HG03460 (cell line): ENCODE measurements around the gene C8A.

Source experiments
- ATAC-seq: cut with Tn5 transposase; IDR thresholded peaks from one replicate; pipeline ENCODE4 v1.9.1; 2021; ENCODE audit not compliant: unreplicated experiment

The C8A gene

DNA sequence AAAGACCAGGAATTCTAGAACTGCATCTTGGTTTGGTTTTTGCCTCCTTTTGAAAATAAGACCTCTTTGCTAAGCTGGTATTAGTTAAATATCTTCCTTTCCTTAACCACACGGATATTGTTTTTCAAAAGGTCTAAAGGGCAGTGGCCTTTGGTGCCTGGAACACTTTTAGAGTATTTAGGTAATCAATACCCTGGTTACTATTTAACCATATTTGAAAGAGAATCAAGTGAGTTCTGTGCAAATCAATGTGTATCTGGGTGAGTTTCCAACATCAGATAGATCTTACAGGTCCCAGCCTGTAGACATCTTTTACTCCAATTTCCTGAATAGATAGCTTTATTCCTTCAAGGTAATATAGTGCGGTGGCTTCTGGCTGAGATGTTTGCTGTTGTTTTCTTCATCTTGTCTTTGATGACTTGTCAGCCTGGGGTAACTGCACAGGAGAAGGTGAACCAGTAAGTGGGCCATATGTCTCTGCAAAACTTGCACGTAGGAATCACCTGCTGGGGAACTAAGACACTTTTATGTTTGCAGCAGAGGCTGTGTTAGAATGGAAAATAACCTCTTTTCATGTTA is at the start of gene C8A:
Gene C8A, plus strand, starts transcription at position 277 of the 579 bp plus-strand sequence. Its CDS starts 105 bp downstream, at position 382.
- no peak for ATAC-seq

DNA sequence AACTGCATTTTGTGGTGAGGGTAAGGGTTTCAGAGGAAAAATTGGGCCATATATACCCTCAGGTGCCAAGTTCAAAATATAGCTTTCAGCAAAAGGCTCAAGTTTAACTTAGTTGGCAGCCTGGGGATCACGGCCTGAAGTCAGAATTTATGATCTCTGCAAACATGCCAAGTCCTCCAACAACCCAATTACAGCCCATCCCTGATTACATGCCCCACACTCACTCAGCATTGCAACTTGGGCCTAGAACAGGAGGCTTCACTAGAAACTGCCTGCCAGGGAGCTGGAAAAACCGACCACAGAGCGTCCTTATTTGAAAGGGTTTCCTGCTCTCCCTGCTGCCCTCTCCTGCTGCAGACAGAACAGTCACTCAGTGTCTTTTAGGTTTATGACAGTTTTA is 47.8 kb upstream of the C8A start:
- ATAC-seq: no peak

DNA sequence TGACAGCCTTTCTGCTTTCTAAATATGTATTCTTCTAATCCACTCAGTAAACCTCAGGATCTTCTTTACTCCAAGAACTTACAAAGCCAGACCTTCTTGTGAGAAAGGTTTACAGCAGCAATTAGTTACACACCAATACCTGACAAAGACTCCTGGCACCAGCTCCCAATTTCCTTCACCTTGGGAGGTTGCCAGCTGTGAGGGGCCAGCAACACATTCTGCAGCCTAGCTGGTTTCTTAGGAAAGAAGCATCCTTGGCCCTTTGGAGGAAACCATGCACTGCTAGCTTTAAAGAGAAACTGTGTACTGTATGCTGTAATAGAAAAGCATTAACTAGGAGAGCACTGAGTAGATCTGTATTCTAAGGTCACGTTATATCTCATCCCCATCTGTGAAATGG is 46.2 kb upstream of the C8A start:
- ATAC-seq: no peak

DNA sequence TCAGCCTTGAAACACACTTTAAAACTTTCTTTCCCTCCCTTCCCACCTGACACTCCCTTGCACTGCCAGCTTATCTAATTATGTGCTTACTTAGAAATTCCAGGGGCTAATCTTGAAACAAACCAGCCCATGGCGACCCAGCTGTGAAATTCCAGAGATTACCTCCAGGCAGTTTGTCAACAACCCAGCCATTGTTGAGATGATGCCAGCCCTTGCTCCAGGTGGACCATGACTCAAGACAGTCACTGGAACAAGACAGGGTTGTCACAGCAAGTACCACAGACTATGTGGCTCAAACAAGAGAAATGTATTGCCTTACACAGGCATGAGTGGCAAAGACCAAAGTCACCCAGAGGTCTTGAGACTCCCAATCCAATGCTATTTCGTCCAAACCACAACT is 43.3 kb upstream of the C8A start:
- no peak for ATAC-seq

DNA sequence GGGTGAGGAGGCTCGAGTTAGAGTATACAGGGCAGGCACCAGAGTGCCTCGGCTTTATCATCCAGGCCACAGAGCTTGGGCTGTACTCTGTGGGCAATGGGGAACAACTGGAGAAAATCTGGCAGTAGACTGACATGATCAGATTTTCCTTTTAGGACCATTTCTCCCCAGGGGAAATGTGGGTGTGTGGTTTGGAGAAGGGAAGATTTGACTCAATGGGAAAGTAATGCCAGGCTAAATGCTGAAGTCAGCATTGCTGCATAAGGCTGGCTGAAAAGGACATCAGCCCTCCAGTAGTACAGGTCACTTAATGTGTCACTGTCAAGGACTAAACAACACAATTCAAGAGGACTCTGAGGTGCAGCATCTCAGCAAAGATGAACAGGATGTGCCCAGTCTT is 40.4 kb upstream of the C8A start:
- no peak for ATAC-seq

DNA sequence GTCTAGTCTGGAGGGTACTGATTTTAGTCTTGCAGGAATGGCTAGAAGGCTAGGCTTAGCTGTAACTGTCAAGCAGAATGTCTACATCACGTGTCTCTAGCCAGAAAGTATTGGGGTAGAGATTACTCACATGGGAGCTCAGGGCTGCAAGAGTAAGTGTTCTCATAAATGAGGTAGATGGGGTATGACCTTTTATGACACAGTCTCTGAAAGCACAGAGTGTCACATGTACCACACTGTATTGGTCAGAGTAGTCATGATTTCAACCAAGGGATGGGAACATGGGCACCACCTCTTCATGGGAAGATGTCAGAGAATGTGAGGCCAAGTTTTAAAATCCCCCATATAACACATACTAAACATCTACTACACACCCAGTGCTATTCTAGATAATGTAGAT is 38.3 kb upstream of the C8A start:
- ATAC-seq: no peak

DNA sequence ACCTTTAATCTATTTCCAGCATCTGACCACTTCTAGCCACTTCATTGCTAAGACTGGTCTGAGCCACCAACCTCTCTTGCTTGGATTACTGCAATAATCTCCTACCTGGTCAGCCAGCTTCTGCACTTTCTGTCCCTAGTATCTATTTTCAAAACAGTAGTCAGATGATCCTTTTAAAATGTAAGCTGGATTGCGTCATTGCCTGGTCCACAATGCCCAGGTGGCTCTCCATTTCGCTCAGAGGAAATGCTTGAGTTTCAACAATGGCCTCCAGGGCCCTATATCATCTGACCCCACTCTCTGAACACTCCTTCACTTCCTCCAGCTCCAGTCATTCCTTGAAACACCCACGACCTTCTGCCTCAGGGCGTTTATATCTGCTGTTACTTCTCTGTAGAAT is 37.7 kb upstream of the C8A start:
- ATAC-seq: no peak

DNA sequence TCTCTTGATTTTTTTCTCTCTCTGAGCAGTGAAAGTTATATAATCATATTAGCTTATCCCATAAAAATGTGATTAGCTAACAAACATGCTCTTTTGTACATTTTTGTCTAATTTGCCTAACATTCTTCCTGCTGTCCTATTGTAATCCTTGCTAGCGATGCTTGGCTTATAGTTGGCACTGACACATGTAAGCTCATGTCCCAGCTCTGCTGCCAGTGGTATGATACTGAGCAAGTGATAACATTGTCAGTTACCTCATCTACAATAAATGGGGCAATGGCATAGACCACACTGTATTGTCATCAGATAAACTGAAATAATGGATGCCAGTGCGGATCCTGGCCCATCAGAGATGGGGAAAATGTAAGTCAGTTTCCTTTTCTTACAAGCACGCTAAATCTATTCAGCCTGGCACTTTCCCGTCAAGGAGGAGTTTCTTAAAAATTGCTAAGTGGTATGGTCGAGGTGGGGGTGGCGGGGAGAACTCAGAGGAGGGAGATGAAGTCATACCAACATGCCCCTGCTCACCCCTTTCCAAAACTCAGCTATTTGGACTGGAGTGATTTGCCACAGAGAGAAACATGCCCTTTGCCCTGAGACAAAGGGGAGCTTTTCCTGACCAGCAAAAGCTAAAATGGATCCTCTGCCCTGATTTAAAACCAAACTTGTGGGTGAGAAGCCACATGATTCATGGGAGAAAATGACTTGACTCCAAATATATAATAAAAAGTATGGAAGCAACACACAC is 36.7 kb upstream of the C8A start:
- no peak for ATAC-seq

DNA sequence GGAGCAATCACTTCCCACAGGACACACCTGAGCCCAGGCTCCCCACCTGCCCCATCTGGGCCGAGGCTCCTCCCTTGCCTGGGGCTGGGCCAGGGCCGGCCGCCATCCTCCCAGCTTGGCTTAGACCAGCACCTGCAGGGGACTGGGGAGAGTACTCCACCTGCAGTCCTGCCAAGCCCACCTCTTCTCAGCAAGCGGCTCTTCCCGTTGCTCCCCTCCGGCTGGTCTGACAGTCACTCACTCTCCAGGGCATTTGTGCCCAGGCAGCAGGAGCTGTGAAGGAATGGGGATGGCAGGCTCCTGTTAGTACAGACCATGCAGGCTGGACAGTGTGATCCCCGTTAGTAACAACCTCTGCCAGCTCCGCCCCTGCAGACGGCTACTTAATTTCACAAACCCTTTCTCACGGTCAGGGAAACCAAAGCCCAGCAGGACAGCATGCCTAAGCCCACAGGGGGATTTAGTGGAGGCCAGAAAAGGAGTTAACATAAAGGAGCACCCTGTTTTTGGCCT is 35.2 kb upstream of the C8A start, which contains the start of gene FYB2:
Gene FYB2, minus strand, starts transcription at position 18 of the 513 bp plus-strand sequence. CDS start 114 bp downstream, outside the sequence.
- no peak for ATAC-seq

DNA sequence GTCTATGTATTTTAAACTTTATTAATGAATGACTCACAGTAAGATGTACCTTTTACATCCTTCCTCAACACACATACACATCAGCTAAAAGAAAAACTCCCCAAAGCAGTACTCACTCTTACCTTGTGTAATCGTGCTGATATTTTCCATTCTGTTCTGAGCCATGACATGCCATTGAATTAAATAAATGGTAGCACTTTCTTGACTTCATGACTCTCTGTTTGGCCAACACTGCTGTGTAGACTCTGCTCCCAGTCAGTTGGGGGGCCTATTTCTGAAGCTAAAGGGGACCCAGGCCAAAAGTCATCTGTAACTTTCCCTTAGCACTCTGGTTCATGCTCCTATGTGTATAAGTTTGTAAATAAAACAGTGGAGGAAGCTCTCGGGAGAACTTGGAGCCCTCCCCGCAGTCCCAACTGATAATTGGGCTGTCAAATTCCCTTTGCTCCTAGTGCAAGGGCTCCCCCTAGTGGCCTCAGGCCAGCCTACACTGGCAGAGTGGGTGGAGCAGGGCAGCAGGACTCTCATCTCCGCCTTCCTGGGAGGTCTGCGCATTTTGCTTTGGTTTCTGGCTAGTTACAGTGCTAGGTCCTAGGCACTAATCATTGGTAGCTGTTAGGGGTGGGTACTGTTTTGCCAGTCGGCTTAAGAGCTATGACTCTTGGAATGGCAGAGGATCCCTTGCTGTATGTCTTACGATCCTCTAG is 33.7 kb upstream of the C8A start:
- ATAC-seq: peak; percentile 76

DNA sequence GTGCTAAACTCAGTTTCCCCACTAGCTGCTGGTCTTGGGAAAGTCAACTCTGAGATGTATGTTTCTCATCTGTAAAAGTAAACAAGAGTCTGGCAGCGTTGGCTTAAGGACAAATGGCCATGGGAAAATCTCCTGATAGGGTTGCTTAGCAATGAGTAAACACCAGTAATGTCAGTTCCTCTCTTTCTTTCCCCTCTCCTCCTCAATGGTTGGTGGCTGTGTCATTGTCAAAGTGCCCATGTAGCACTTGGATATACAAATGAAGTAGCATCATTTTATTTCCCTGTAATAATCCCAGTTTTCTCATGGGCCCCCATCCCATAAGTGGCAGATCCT is 33.2 kb upstream of the C8A start:
- ATAC-seq: no peak

DNA sequence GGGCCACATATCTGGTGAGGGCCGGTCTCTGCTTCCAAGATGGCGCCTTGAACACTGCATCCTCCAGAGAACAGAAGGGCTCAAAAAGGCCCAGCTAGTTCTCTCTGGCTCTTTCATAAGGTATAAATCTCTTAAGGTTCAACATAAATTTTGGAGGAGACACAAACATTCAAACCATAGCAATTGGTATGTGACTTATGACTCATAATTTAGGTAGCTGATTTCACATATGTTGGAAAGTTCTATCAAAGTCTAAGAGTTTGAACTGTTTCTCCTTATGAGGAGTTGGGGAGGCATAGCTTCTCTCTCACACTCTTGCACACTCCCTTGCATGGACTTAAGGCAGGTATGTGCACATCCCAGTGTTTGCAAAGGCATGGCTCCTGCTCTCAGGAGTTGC is 30.3 kb upstream of the C8A start:
- ATAC-seq: no peak

DNA sequence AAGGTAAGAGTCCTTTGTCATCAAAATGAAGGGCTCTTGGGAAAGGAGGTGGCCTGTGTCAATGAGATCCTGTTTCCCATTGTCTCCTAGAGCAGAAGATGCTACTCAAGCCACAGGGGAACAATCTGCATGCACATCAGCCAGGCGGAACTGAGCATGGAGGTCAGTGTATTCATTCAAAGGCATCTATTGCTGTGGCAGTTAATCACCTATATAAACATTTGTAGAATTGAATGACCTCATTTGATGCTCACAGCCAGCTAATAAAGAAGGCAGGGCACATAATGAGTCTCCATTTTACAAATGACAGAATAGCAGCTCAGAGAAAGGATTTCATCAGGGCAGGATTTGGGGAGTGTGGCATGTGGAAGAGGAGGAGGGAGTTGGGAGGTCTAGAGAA is 29.7 kb upstream of the C8A start:
- ATAC-seq: no peak

DNA sequence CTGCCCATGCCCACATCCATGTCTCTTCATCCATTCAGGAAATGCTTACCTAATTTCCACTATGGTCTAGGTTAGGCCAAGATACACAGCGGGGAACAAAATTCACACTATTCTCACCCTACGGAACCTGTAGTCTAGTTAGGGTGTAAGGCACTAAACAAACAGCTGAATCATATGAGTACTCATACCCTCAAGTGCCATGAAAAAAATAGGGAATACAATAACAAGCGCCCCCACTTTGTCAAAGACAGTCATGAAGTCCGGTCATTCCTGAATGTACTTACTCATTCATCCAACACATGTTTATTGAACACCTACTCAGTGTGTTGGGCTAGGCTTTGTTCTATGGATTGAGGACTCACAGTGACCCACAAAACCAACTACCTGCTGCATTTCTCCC is 29.2 kb upstream of the C8A start:
- no peak for ATAC-seq

DNA sequence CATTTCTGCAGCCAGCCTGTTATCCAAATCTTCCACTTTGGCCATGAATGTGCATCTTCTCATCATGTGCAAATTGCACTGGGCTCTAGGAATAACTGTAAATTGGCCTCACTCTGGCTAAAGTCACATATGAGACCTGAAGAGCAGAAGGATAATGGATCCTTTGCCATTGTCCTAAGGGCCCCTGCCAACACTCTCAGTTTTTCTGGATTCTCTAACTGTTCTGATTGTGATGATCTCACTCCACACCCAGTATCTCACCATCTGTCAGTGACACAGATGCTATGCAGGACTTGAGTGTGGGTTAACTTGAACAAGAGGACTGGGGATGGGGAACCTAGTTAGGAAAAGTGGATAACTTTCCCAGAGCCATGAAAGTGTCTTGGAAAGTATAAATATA is 26.9 kb upstream of the C8A start:
- no peak for ATAC-seq

DNA sequence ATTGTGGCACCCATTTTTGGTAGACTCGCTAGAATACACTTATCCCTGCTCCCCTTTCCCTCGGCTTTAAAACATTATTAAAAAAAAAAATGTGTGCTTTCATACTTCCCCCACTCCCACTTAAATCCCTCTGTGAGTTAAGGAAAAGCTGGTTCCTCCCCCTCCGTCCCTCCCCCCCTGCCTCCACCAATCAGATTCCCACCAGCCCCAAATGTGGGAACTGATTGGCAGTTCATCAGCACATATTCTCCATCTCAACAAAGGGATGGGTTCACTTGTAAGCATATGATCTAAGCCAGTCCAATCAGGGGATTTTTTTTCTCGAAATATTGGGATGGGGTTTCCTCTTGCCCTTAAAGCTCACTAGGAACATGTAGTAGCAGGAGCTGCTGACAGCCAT is 24.5 kb upstream of the C8A start:
- ATAC-seq: no peak

DNA sequence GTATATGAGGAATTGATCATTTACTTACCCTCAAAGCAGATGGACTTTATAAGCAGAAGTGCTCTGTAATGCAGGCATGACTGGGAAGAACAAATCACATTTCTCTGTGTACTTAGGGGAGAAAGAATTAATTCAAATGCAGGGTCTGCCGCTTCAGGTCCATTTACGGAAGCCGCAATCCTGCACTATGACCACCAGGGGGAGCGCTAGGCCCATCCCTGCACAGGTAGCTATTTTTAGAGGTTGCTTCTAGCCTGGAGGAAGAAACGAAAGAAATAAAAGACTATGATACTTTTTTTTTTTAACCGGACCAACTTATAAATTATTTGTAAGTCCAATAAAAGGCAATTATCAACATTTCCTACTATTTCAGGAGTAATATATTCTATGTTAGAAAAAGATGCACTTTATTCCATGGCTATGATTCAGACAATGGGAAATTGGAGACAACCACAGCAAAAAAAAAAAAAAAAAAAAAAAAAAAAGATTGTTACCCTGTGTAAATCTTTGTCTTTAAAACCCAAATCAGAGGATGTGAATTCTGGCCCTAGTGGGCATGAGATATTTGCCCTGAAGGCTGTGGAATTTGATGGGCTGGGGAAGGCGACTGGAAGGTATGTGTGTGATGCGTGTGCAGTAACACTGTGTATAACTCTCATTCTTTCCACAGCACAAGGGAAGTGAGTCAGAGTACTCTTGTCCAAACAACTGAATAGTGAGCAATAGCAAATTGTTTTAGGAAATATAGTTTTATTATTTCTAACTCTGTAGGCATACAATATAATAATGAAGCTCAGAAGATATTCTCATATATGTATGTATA is 22.5 kb upstream of the C8A start:
- ATAC-seq: peak; percentile 79

DNA sequence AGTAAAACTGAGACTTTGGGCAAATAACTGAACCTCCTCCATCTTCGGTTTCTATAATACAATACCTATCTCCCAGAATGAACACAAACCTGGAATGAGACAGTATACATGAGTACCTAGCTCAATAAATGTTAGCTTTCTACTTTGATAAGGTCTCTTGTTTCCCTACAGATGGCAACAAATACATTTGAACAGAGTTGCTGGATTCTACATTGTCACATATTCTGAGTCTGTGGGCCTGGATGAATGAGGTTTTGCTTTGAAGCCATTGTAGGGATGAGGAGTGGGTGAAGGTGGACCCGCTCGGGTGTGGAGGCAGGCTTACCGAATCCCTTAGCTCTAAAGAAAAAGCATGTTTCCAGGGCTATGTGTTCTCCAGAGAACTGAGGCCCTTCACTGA is 21.5 kb upstream of the C8A start:
- no peak for ATAC-seq

DNA sequence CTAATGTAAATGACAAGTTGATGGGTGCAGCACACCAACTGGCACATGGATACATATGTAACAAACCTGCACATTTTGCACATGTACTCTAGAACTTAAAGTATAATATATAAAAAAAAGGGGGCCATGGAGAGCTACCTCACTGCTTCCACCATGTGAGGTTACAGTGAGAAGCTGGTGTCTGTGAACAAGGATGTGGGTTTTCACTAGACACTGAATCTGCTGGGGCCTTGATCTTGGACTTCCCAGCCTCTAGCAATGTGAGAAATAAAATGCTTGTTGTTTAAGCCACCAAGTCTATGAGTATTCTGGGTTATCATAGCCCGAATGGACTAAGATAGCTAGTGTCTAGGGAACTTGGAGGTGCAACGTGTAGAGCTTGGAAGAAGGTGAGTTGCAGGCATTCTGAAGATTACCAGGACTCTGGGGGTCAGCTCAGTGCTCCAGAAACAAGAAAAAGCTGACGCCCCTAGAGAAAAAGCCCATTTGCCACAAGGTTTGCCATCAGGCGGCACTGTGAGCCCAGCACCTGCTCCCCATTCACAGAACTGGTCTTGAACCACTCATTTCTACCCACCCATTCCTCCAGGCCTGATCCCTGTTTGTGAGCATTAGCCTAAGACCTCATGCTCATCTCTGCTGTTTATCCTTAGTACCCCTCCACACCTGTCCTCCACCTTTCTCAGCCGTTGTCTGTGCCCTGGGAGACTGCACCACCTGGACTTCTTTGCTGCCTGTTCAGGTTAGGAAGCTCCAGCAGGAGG is 20.3 kb upstream of the C8A start:
- ATAC-seq: no peak

DNA sequence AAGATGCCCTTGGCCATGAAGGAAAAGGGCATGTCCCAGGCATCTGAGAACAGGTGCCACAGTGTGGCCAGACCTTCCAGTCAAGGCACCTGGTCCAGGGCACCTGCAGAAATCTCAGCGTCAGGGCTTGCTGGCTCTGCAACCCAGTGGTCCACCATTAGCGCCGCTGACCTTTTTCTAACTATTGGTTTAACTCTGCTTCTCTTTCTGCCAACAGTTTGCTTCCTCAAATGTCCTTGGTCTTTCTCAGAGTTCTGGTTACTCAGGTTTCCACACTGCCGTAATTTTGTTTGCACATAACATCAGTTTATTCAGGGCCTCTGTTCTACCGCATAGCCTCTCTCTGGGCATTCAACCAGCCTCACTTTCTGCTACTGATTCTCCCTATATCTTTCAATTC is 18.9 kb upstream of the C8A start:
- ATAC-seq: no peak

DNA sequence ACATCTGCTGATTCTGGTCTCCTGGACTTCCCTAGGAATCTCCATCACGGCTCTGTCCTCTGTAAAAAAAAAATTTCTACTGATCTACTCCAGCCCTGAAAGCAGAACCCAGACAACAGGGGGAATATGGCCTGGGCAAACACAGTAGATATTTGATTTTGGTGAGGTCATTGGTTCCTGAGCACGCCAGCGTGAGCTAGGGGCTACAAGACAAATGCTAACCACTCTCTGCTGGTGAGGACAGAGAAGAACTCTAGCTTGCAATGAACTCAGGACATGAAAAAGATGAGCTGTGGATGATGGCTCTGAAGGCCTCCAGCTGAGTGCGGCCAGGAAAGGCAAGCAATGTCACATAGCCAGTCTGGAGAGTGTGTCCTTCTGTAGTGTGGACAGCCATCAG is 18.2 kb upstream of the C8A start:
- ATAC-seq: no peak
